K562 (cell line): ENCODE results near the gene ZDHHC6. TPM values are rescaled to one million over a fixed set of nuclear protein-coding genes. Genes with fewer than 3 reads are reported as not detected.

Experiments
- AFF1 ChIP-seq, 2 experiments: fragments of 450-650 bp; IDR thresholded peaks; 2 replicates each; pipeline ENCODE4 v1.6.1; 2018; ENCODE audit warnings: mild to moderate bottlenecking in 2 of 2, low read depth in 1 of 2; ENCODE audit not compliant: partially characterized antibody in 2 of 2
- CUX1 ChIP-seq: fragments of 200-800 bp; sonication (Bioruptor generic); IDR thresholded peaks from 2 replicates; pipeline ENCODE4 v1.6.1; 2016; ENCODE audit warnings: missing genetic modification characterization, missing compliant biosample characterization
- DLX4 ChIP-seq: fragments of 250-450 bp; sonication (Bioruptor Pico); IDR thresholded peaks from 2 replicates; pipeline ENCODE4 v1.6.1; 2021; ENCODE audit warnings: mild to moderate bottlenecking
- EHMT2 ChIP-seq: fragments of 450-650 bp; IDR thresholded peaks from 2 replicates; pipeline ENCODE4 v1.6.1; 2018; ENCODE audit warnings: antibody characterized with exemption
- FOXK2 ChIP-seq, 2 experiments: fragments of 450-650 bp; IDR thresholded peaks in 1 of 2; conservative IDR thresholded peaks in 1 of 2; 2 replicates each; pipeline ENCODE4 v1.6.1; 2016; ENCODE audit warnings: low read depth in 2 of 2, mild to moderate bottlenecking in 1 of 2
- HLTF ChIP-seq: fragments of 450-650 bp; IDR thresholded peaks from 2 replicates; pipeline ENCODE4 v1.6.1; 2016
- HSF4 ChIP-seq: fragments of 250-450 bp; sonication (Bioruptor Pico); IDR thresholded peaks from 2 replicates; pipeline ENCODE4 v2.1.2; 2022; ENCODE audit warnings: mild to moderate bottlenecking, moderate library complexity, borderline replicate concordance
- JUND ChIP-seq, 2 experiments: IDR thresholded peaks; 2 replicates in 1 of 2; 3 replicates in 1 of 2; pipeline ENCODE4 v1.6.1; 2011; ENCODE audit warnings: borderline replicate concordance in 2 of 2, low read depth in 2 of 2, low read length in 2 of 2, improper control_type of control experiment in 1 of 2, missing biosample characterization in 1 of 2, missing genetic modification characterization in 1 of 2, missing genetic modification reagents in 1 of 2
- MLX ChIP-seq, 2 experiments: fragments of 450-650 bp in 1 of 2; sonication (generic) in 1 of 2; formaldehyde crosslinking; conservative IDR thresholded peaks; 2 replicates each; pipeline versions ENCODE4 v1.4.0 to v1.8.1; 2020 to 2022; ENCODE audit warnings: mild to moderate bottlenecking in 1 of 2, missing genetic modification reagents in 1 of 2
- NCOA6 ChIP-seq: fragments of 450-650 bp; IDR thresholded peaks from 2 replicates; pipeline ENCODE4 v1.6.1; 2017; ENCODE audit warnings: mild to moderate bottlenecking
- NFYB ChIP-seq: IDR thresholded peaks from 2 replicates; pipeline ENCODE4 v1.6.1; 2011; ENCODE audit warnings: mild to moderate bottlenecking, moderate library complexity; ENCODE audit not compliant: insufficient read length; ENCODE audit errors: extremely low read depth
- POLR2H ChIP-seq: IDR thresholded peaks from 2 replicates; pipeline ENCODE4 v1.6.1; 2016; ENCODE audit warnings: missing genetic modification characterization, low read depth, mild to moderate bottlenecking, control low read depth, missing compliant biosample characterization, moderate library complexity
- SMAD4 ChIP-seq: fragments of 250-450 bp; sonication (Bioruptor Pico); conservative IDR thresholded peaks from 2 replicates; pipeline ENCODE4 v1.8.0; 2021; ENCODE audit warnings: inconsistent platforms, mild to moderate bottlenecking, moderate library complexity
- SMARCC2 ChIP-seq: fragments of 450-650 bp; IDR thresholded peaks from 2 replicates; pipeline ENCODE4 v1.6.1; 2017; ENCODE audit warnings: antibody characterized with exemption, moderate library complexity, mild to moderate bottlenecking, low read depth
- polyA plus RNA-seq, 8 experiments: library from polyadenylated mRNA; depleted of rRNA in 4 of 8; stranded (reverse) in 5 of 8; unstranded in 3 of 8; fragments of >200 nt; fragmentation: Nextera tagmentation in 2 of 8; fragmentation: Illumina TruSeq in 1 of 8; extraction: Ambion mirVana in 2 of 8; extraction: Trizol in 1 of 8; gene quantifications; 2 replicates each; pipeline versions ENCODE4 v1.2.1 to v1.2.3, GENCODE V29; 2011 to 2014; ENCODE audit warnings: inconsistent platforms in 1 of 8, missing spikeins in 1 of 8
- total RNA-seq, 7 experiments: library from RNA; depleted of rRNA in 6 of 7; stranded (reverse); fragments of >200 nt in 6 of 7; fragmentation: Illumina TruSeq in 2 of 7; extraction: Trizol in 2 of 7; gene quantifications; 2 replicates each; pipeline versions ENCODE4 v1.2.1 to v1.2.3, GENCODE V29; 2011 to 2021; ENCODE audit warnings: low replicate concordance in 1 of 7

The ZDHHC6 gene
- total and polyA plus RNA-seq, 9 of the 15 experiments (the other 6 are each of a cell fraction or from before 2014, with no cell fraction given), result 13.6 to 30.5 (median 21.5) TPM

- no peak for TF ChIP-seq MLX (CRISPR knock-in tag; conservative IDR thresholded peaks at IDR 0.05)
- no peak for TF ChIP-seq JUND (IDR thresholded peaks at IDR 0.05; ENCODE audit: borderline replicate concordance, low read depth, low read length)
- no peak for TF ChIP-seq JUND (tag; IDR thresholded peaks at IDR 0.05; ENCODE audit: borderline replicate concordance, low read depth, low read length)
- no peak for TF ChIP-seq CUX1 (CRISPR knock-in tag)
- no peak for TF ChIP-seq AFF1 (IDR thresholded peaks at IDR 0.05; ENCODE audit: low read depth in 1 of 2, partially characterized antibody in 2 of 2)
- TF ChIP-seq HLTF, result no peak
- no peak for TF ChIP-seq NFYB
- TF ChIP-seq POLR2H (tag), result peak; percentile 36; the same call in 1 of the 2 replicates
- TF ChIP-seq EHMT2, result no peak
- no peak for TF ChIP-seq NCOA6
- no peak; the same call in 1 of the 2 replicates for TF ChIP-seq SMAD4 (CRISPR knock-in tag)
- TF ChIP-seq HSF4, result no peak
- no peak for TF ChIP-seq SMARCC2
- TF ChIP-seq DLX4 (CRISPR knock-in tag), result no peak
- peak; percentile 51 to 75; a peak in 2 of 4 replicates for TF ChIP-seq FOXK2 (conservative IDR thresholded peaks at IDR 0.05 in 1 of 2, IDR thresholded peaks at IDR 0.05 in 1 of 2; ENCODE audit: low read depth in 2 of 2)
Measured at GRCh38 chr10:112446855-112447619, at the start of gene ZDHHC6, which contains the start of gene VTI1A (continued).
